ENCODE results near the gene TNFRSF18.
"Not testable (repeated sequence)": the region's sequence is repeated elsewhere in the genome, so short reads cannot be mapped to it uniquely, and the experiment has no call there.

The TNFRSF18 gene

GRCh38 chr1:1179346-1179982 lies 26.9 kb downstream of the TNFRSF18 start:
- no peak for DNase-seq (ENCODE audit: low read depth in 2 of 2)

GRCh38 chr1:1178794-1179331 lies 27.5 kb downstream of the TNFRSF18 start:
- DNase-seq (ENCODE audit: low read depth in 2 of 2), result no peak

- DNase-seq (ENCODE audit: low read depth in 2 of 2), result no peak
Observed at GRCh38 chr1:1177452-1178206, 28.8 kb downstream of the TNFRSF18 start.

GRCh38 chr1:1176931-1177330 lies 29.5 kb downstream of the TNFRSF18 start:
- DNase-seq (ENCODE audit: low read depth in 2 of 2), result no peak

- DNase-seq (ENCODE audit: low read depth in 2 of 2), result not testable (repeated sequence)
Observed at GRCh38 chr1:1176063-1176761, 30.2 kb downstream of the TNFRSF18 start.

GRCh38 chr1:1175221-1176062 lies 30.9 kb downstream of the TNFRSF18 start:
- no peak for DNase-seq (ENCODE audit: low read depth in 2 of 2)

GRCh38 chr1:1173793-1174415 lies 32.5 kb downstream of the TNFRSF18 start, which contains the start of gene TTLL10:
Gene TTLL10, plus strand, starts transcription at chr1:1173880. Its CDS starts 5,336 bp downstream, at chr1:1179216.
- DNase-seq (ENCODE audit: low read depth in 2 of 2), result peak in 1 of 2 donors; percentile 17

- no peak for DNase-seq (ENCODE audit: low read depth in 2 of 2)
Observed at GRCh38 chr1:1173061-1173792, 33.2 kb downstream of the TNFRSF18 start.

GRCh38 chr1:1171546-1172340 lies 34.6 kb downstream of the TNFRSF18 start:
- DNase-seq (ENCODE audit: low read depth in 2 of 2), result no peak

- no peak for DNase-seq (ENCODE audit: low read depth in 2 of 2)
Observed at GRCh38 chr1:1171161-1171545, 35.2 kb downstream of the TNFRSF18 start.

- no peak for DNase-seq (ENCODE audit: low read depth in 2 of 2)
Observed at GRCh38 chr1:1170215-1171091, 35.9 kb downstream of the TNFRSF18 start.

- DNase-seq (ENCODE audit: low read depth in 2 of 2), result no peak
Observed at GRCh38 chr1:1169429-1170214, 36.8 kb downstream of the TNFRSF18 start.

- no peak for DNase-seq (ENCODE audit: low read depth in 2 of 2)
Observed at GRCh38 chr1:1168451-1169411, 37.7 kb downstream of the TNFRSF18 start.

GRCh38 chr1:1167841-1168450 lies 38.4 kb downstream of the TNFRSF18 start:
- DNase-seq (ENCODE audit: low read depth in 2 of 2), result no peak

GRCh38 chr1:1167398-1167821 lies 39.0 kb downstream of the TNFRSF18 start:
- DNase-seq (ENCODE audit: low read depth in 2 of 2), result no peak
